ENCODE results near the gene PLN. TPM values are rescaled to one million over a fixed set of nuclear protein-coding genes. Genes with fewer than 3 reads are reported as not detected.

PLN gene
- total RNA-seq, 1 experiment from 2014 or later = not detected

DNA sequence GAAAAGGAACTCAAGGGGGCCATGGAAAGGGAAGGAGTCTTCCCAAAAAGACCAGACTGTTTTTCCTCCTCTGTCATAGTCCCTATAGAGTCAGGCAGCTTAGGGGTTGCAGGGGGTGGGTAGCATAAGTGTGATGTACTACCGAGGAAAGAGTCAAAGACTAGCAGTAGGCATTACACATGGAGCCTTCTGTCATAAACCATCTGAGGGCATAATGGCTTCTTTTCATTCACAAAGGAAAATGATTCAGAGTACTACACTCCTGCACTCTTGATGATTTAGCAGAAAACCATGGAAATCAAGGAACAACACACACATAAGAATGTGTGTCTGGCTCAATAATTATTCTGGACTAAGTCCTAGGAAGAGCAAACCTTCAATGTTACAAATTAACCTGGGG lies 14.9 kb downstream of the PLN start:
- no peak overlapping the region for H2AFZ ChIP-seq (ENCODE audit: low read length)
- H3K4me3 ChIP-seq (ENCODE audit: low read length) = no peak overlapping the region
- no peak overlapping the region for H3K9ac ChIP-seq (ENCODE audit: low read length)
- H3K27me3 ChIP-seq (ENCODE audit: low read length) = no peaks in the 10 kb centered on the region
- intact Hi-C loops (cut with micrococcal nuclease) = loop anchor here (10.0 kb wide), 2 partner anchors 332 to 552 kb away; partner anchors contain the start of gene ASF1A
- H3K79me2 ChIP-seq (ENCODE audit: low read length) = no peaks in the 10 kb centered on the region
- CTCF ChIA-PET = no interaction called here
- H3K4me2 ChIP-seq (ENCODE audit: low read length) = no peak overlapping the region
- H3K36me3 ChIP-seq (ENCODE audit: low read depth, low read length) = no peaks in the 10 kb centered on the region
- H3K9me2 ChIP-seq (replicated peaks; ENCODE audit: low read length) = no peaks in the 10 kb centered on the region
- no peak for DNase-seq
- no peaks in the 10 kb centered on the region for H3K4me1 ChIP-seq (ENCODE audit: insufficient read depth, low read length)
- POLR2A ChIA-PET (ENCODE audit: unreplicated experiment) = no interaction called here
- H3K9me3 ChIP-seq (ENCODE audit: low read length) = no peaks in the 10 kb centered on the region
- no peaks in the 10 kb centered on the region for H4K20me1 ChIP-seq (ENCODE audit: low read length)
- H3K27ac ChIP-seq (ENCODE audit: low read length) = no peak overlapping the region
- TF ChIP-seq, protein P1, sequence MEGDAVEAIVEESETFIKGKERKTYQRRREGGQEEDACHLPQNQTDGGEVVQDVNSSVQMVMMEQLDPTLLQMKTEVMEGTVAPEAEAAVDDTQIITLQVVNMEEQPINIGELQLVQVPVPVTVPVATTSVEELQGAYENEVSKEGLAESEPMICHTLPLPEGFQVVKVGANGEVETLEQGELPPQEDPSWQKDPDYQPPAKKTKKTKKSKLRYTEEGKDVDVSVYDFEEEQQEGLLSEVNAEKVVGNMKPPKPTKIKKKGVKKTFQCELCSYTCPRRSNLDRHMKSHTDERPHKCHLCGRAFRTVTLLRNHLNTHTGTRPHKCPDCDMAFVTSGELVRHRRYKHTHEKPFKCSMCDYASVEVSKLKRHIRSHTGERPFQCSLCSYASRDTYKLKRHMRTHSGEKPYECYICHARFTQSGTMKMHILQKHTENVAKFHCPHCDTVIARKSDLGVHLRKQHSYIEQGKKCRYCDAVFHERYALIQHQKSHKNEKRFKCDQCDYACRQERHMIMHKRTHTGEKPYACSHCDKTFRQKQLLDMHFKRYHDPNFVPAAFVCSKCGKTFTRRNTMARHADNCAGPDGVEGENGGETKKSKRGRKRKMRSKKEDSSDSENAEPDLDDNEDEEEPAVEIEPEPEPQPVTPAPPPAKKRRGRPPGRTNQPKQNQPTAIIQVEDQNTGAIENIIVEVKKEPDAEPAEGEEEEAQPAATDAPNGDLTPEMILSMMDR (conservative IDR thresholded peaks at IDR 0.05; ENCODE audit: low read depth, low read length) = no peak
- TF ChIP-seq EZH2phosphoT487 (IDR thresholded peaks at IDR 0.05; ENCODE audit: borderline replicate concordance, low read length) = no peak
- no peak for TF ChIP-seq EZH2 (IDR thresholded peaks at IDR 0.05; ENCODE audit: low read length, unreplicated experiment)
- BruUV-seq (replicated peaks) = no TSS peak
- no peaks in the 10 kb centered on the region for H3F3A ChIP-seq (ENCODE audit: low read length, unreplicated experiment)
- no peak for ATAC-seq

DNA sequence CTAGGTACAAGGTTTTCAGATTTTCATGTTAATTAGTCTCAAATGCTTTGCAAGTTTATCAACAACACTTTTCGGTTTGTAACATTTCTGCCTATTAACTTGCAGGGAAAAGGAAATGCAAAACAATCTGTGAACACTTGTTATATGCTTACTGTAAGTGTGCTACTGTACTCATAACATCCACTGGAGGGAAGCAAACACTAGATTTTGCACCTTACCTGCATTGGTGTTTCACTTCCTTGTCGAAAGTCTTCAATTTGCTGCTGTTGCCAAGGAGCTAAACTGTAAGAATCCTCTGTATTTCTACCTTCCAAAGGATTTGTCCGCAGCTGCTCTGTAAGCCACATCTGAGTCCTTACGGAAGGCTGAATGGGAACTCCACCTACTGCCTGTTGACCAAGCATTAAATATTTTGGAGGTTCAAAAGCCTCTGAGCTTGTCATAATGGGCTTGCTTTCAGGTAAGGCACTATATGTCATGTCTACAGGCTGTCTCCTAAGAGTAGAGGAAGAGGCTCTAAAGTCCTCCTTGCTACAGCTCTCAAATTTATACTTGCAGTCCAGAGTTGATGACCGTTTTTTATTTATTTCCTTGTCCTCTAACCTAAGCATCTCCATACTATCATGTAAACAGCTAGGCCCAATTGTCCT lies 17.3 kb downstream of the PLN start:
- Histone ChIP-seq H3K9me3 (ENCODE audit: low read length) (no peaks in the 10 kb centered on the region), H3K9ac (ENCODE audit: low read length) (no peak overlapping the region), H3K27me3 (ENCODE audit: low read length) (no peaks in the 10 kb centered on the region), H3K79me2 (ENCODE audit: low read length) (no peaks in the 10 kb centered on the region), H4K20me1 (ENCODE audit: low read length) (no peaks in the 10 kb centered on the region), H3K27ac (ENCODE audit: low read length) (no peak overlapping the region), H3K4me2 (ENCODE audit: low read length) (no peak overlapping the region), H3K9me2 (replicated peaks; ENCODE audit: low read length) (no peaks in the 10 kb centered on the region), H3K4me1 (ENCODE audit: insufficient read depth, low read length) (no peaks in the 10 kb centered on the region), H3K36me3 (ENCODE audit: low read depth, low read length) (no peaks in the 10 kb centered on the region), H3F3A (ENCODE audit: low read length, unreplicated experiment) (no peaks in the 10 kb centered on the region), H3K4me3 (ENCODE audit: low read length) (no peak overlapping the region), H2AFZ (ENCODE audit: low read length) (no peak overlapping the region)
- BruUV-seq (replicated peaks) = no TSS peak
- intact Hi-C loops (cut with micrococcal nuclease) = loop anchor here (1.0 to 10.0 kb wide), 5 partner anchors 143 to 549 kb away; partner anchors contain the start of gene ASF1A
- no peak for TF ChIP-seq EZH2 (IDR thresholded peaks at IDR 0.05; ENCODE audit: low read length, unreplicated experiment)
- TF ChIP-seq, protein P1 (conservative IDR thresholded peaks at IDR 0.05; ENCODE audit: low read depth, low read length) = peak; percentile 64
- TF ChIP-seq EZH2phosphoT487 (IDR thresholded peaks at IDR 0.05; ENCODE audit: borderline replicate concordance, low read length) = no peak
- POLR2A ChIA-PET (ENCODE audit: unreplicated experiment) = no interaction called here
- ATAC-seq = peak; percentile 63
- DNase-seq = peak; percentile 56
- CTCF ChIA-PET = interaction anchor here (0.6 to 1.0 kb wide), 5 partner anchors 144 to 236 kb away, joined by 3 to 10 read pairs (median 4); no protein-coding TSS in a partner anchor

DNA sequence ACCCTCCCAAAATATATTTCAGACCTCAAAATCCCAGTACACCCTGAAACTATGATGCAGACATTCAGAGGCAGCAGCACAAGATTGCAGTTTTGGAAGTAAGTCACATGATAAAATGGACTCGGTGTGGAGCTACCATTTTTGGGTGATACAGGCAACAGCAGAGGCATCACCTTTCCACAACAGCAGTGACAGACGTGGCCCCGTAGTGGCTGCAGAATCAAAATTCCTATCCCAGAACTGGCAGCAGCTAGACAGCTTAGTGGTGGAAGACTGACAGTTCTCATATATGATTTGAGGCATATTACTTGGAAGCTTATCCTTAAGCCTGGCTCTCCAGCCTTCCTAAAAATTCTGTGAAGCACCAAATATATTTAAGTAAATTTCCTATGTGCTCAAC lies 19.9 kb downstream of the PLN start:
- no peaks in the 10 kb centered on the region for H3K36me3 ChIP-seq (ENCODE audit: low read depth, low read length)
- H3K4me3 ChIP-seq (ENCODE audit: low read length) = no peak overlapping the region
- H3K4me1 ChIP-seq (ENCODE audit: insufficient read depth, low read length) = no peaks in the 10 kb centered on the region
- ChIA-PET CTCF (no interaction called here), POLR2A (ENCODE audit: unreplicated experiment) (no interaction called here)
- H3K79me2 ChIP-seq (ENCODE audit: low read length) = no peaks in the 10 kb centered on the region
- H3K27me3 ChIP-seq (ENCODE audit: low read length) = no peaks in the 10 kb centered on the region
- H3K27ac ChIP-seq (ENCODE audit: low read length) = no peak overlapping the region
- BruUV-seq (replicated peaks) = no TSS peak
- H3K9me2 ChIP-seq (replicated peaks; ENCODE audit: low read length) = no peaks in the 10 kb centered on the region
- H3F3A ChIP-seq (ENCODE audit: low read length, unreplicated experiment) = no peaks in the 10 kb centered on the region
- no peaks in the 10 kb centered on the region for H3K9me3 ChIP-seq (ENCODE audit: low read length)
- intact Hi-C loops (cut with micrococcal nuclease) = loop anchor here (10.0 kb wide), 2 partner anchors 327 to 547 kb away; partner anchors contain the start of gene ASF1A
- TF ChIP-seq, protein P1 (conservative IDR thresholded peaks at IDR 0.05; ENCODE audit: low read depth, low read length) = no peak
- TF ChIP-seq EZH2 (IDR thresholded peaks at IDR 0.05; ENCODE audit: low read length, unreplicated experiment) (no peak), EZH2phosphoT487 (IDR thresholded peaks at IDR 0.05; ENCODE audit: borderline replicate concordance, low read length) (no peak)
- ATAC-seq (no peak), DNase-seq (no peak)
- no peak overlapping the region for H2AFZ ChIP-seq (ENCODE audit: low read length)
- no peaks in the 10 kb centered on the region for H4K20me1 ChIP-seq (ENCODE audit: low read length)
- no peak overlapping the region for H3K4me2 ChIP-seq (ENCODE audit: low read length)
- H3K9ac ChIP-seq (ENCODE audit: low read length) = no peak overlapping the region
